NCI-H2196 (cell line): ENCODE results near the gene OLFML2A.
"Not testable (repeated sequence)": the region's sequence is repeated elsewhere in the genome, so short reads cannot be mapped to it uniquely, and the experiment has no call there.

Experiments
- DNase-seq: peaks from one replicate; lab custom pipeline; 2025; ENCODE audit not compliant: unreplicated experiment; lab: John Stamatoyannopoulos, UW

OLFML2A gene

DNA sequence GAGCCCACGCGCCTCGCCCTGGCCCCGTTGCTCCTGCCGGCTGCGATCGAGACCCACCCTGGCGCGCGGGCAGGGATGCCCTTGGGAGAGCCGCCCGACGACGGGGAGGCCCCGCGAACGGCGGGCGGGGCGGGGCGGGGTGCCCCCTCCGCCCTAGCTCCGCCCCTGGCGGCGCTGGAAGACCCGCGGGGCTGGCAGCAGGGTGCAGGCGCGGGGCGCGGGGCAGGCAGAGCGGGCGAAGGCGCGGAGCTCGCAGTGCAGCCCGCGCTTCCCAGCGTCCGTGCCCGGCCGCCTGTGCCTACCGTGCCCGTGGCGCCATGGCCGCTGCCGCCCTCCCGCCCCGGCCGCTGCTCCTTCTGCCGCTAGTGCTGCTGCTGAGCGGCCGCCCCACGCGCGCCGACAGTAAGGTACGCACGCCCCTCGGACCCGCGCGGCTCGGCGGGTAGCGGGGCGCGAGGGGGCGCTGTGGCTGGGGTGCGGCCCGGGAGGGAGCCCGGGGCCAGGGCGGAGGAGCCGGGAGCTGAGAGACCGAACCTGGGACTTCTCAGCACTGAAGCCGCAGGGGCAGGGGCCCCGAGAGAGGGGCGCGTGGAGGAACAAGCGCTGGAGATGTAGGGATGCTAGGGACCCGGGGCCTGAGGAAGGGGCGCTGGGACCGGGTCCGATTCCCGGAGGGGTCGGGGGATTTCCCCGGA is at the start of gene OLFML2A:
Gene OLFML2A, plus strand, starts transcription at position 180 of the 695 bp plus-strand sequence. Its CDS starts 138 bp downstream, at position 318.
- DNase-seq = peak; percentile 35

- DNase-seq = no peak
Observed at GRCh38 chr9:124730772-124731171, 46.2 kb upstream of the OLFML2A start.

- DNase-seq = no peak
Observed at GRCh38 chr9:124733964-124734740, 42.8 kb upstream of the OLFML2A start.

DNA sequence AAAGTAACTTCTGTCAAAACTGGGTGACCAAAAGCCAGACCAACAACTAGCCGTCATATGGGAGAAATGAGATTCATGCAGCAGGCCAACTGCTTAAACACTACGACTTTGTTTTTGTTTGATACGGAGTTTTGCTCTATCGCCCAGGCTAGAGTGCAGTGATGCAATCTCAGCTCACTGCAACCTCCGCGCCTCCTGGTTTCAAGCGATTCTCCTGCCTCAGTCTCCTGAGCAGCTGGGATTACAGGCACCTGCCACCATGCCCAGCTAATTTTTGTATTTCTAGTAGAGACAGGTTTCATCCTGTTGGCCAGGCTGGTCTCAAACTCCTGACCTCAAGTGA is 42.2 kb upstream of the OLFML2A start:
- DNase-seq = not testable (repeated sequence)

DNA sequence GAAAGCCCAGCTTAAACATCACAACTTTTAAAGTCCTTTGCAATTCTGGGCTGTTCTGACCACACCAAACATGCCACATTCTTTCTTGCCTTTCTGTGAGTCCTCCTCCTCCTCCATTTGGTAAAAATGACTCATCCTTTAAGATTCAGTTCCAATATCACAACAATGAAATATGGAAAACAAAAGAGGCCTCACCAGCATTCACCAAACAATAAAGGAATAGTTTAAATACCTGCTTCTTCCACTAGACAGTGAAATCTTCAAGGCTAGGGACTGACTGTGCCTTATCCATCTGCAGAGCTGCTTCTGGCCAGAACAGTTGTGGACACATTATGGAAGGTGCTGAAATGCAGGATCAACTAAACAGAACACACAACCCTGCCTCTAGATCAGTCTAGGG is 41.8 kb upstream of the OLFML2A start:
- no peak for DNase-seq

DNA sequence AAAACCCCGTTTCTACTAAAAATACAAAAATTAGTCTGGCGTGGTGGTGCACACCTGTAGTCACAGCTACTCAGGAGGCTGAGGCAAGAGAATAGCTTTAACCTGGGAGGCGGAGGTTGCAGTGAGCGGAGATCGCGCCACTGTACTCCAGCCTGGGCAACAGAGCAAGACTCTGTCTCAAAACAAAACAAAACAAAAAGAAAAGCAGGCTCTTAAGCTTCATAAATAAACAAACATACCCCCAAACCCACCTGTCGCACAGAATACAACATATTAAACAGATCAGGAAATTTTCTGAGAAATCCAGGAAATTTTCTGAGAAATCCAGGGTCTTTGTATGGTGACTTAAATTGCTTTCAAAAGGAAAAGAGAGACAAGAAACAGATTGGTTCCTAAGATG is 38.9 kb upstream of the OLFML2A start:
- DNase-seq = not testable (repeated sequence)

GRCh38 chr9:124739360-124739759 is 37.6 kb upstream of the OLFML2A start:
- DNase-seq = no peak

- no peak for DNase-seq
Observed at GRCh38 chr9:124741149-124741548, 35.8 kb upstream of the OLFML2A start.

DNA sequence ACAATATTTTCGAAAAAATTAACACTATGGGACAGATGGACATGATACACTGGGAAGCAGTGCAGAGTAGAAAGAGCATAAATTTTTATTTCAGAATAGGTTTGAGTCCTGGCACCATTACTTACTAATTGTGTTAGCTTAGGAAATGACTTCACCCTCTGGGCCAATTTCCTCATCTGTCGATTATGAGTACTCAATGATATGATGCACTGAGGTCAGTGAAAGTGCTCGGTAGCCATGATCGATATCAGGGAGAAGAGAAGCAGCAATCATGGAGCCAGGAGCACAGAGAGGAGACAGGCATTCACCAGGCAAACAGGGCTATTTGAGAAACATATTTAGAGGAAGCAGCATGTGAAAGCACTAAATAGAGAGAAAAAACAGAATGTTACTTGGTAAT is 35.3 kb upstream of the OLFML2A start:
- no peak for DNase-seq

- no peak for DNase-seq
Observed at GRCh38 chr9:124742940-124743339, 34.0 kb upstream of the OLFML2A start.

- no peak for DNase-seq
Observed at GRCh38 chr9:124743686-124744348, 33.1 kb upstream of the OLFML2A start.

DNA sequence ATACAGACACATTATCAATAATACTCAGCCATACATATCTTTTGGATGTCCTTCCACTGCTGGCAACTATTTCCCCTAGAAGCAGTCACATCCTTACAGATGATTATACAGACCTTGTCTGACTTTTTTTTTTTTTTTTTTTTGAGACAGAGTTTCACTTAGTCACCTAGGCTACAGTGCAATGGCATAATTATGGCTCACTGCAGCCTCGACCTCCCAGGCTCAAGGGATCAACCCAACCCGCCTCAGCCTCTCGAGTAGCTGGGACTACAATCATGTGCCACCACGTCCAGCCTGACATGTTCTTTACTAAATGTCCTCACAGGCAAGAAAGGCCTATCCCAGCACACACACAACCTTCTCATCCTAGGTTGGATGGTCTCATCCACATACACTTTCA is 29.9 kb upstream of the OLFML2A start:
- DNase-seq = no peak

- DNase-seq = no peak
Observed at GRCh38 chr9:124749284-124749683, 27.6 kb upstream of the OLFML2A start.

DNA sequence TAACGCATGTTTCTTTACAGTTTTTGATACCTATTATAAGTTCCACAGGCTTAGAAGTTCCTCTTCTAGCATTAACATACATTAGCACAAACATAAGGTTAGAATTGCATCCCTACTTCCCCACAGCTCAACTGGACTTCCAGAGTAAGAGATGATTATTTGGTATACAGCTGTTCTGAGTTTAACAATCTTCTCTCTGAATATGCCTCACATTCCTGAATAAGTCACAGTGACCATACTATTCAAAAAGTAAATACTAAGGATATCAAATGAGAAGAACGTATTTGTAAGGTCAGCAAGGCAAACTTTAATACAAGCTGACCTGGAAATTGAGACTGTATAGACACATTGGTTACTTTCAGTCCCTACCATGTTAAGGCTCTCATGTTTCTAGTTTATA is 27.2 kb upstream of the OLFML2A start:
- no peak for DNase-seq

DNA sequence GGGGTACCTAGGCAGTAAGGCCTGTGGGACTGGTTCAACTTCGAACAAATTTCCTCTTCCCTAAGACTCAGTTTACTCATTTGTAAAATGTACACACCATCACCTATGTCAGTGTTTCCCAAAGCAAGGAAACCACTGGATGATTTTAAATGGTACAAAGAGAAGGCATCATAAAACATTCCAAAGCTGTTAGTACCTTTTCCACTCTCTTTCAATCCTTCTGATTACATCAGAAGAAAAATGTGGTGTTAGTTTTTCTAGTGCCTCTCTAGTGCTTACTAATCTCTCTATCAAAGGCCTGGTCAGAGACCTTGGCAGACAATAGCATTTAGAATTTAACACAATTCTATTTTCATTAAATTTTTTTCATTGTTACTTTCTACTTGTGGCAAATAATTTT is 24.0 kb upstream of the OLFML2A start:
- no peak for DNase-seq

DNA sequence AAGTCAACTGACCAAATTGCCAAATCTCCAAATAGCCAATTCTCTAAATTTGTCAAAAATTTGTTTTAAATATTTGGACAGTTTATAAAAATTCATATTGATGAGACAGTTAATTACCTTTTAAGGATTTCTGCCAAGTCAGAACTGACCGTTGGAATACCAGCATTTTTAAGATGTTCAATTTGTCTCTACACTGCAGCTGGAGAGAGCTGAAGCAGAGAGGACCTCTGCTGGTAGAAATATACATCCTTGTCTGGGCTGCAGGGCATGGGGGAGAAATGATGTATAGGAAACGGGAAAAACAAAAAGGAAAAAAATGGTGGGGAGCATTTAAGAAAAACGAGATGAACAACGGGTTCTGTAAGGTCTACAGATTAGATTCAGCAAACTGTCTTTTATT is 22.6 kb upstream of the OLFML2A start:
- no peak for DNase-seq

- no peak for DNase-seq
Observed at GRCh38 chr9:124755061-124755460, 21.9 kb upstream of the OLFML2A start.

- DNase-seq = no peak
Observed at GRCh38 chr9:124756011-124756410, 20.9 kb upstream of the OLFML2A start.

DNA sequence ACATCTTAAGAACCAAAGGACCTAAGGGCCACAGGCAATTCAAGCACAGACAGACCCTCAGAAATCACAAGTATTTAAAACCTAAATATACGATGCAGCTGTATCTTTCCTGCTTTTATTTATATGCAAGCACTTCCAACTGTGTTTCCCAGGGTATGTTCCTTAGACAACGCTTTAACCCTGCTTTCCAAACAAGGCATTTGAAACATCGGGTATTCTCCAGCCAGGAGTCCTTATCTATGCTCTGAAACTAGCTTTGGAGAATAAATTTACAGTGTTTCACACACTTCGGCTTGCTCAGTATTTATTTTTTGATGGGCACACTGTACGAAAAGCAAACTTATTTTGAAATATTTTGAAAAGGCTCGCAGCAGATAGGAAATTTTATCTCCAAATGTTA is 19.3 kb upstream of the OLFML2A start:
- DNase-seq = no peak

- no peak for DNase-seq
Observed at GRCh38 chr9:124758061-124758460, 18.9 kb upstream of the OLFML2A start.

- no peak for DNase-seq
Observed at GRCh38 chr9:124758691-124759090, 18.2 kb upstream of the OLFML2A start.

DNA sequence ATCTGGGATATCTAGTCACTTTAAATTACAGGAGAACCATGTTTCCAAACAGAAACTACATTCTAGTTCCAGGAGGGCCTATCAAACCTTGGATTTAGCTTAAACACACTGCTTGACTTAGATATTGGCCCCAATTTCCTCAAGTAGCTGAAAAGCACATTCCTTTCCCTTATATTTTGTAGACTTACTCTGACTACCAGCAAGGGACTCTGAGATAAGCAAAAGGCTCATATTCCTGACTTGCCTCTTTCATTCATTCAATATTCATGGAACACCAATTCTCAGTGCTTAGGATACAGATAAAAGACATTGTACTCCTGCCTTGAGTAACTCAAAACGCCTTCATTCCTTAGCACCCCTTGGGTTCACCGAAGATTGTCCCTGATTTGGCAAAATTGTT is 17.6 kb upstream of the OLFML2A start:
- DNase-seq = no peak
